GM21390 (cell line): ENCODE data around the gene TBC1D21.
"Not testable (repeated sequence)": the region's sequence is repeated elsewhere in the genome, so short reads cannot be mapped to it uniquely, and the experiment has no call there.

Source experiments
- ATAC-seq: cut with Tn5 transposase; IDR thresholded peaks from one replicate; pipeline ENCODE4 v1.9.1; 2021; ENCODE audit not compliant: unreplicated experiment

TBC1D21 gene

GRCh38 chr15:73927003-73927475 lies 53.7 kb downstream of the TBC1D21 start:
- ATAC-seq, result no peak

GRCh38 chr15:73927476-73928240 lies 54.3 kb downstream of the TBC1D21 start:
- ATAC-seq, result no peak

GRCh38 chr15:73928241-73928579 lies 54.8 kb downstream of the TBC1D21 start:
- no peak for ATAC-seq

GRCh38 chr15:73928971-73929627 lies 55.7 kb downstream of the TBC1D21 start:
- ATAC-seq, result no peak

- ATAC-seq, result no peak
Observed at GRCh38 chr15:73930371-73930770, 57.0 kb downstream of the TBC1D21 start.

- ATAC-seq, result no peak
Observed at GRCh38 chr15:73930790-73931281, 57.5 kb downstream of the TBC1D21 start.

GRCh38 chr15:73931441-73931840 lies 58.1 kb downstream of the TBC1D21 start:
- ATAC-seq, result no peak

GRCh38 chr15:73932381-73933191 lies 59.2 kb downstream of the TBC1D21 start:
- ATAC-seq, result no peak

- no peak for ATAC-seq
Observed at GRCh38 chr15:73934281-73934680, 60.9 kb downstream of the TBC1D21 start.

GRCh38 chr15:73935547-73935946 lies 62.2 kb downstream of the TBC1D21 start:
- no peak for ATAC-seq

GRCh38 chr15:73936181-73936580 lies 62.8 kb downstream of the TBC1D21 start:
- no peak for ATAC-seq

- ATAC-seq, result no peak
Observed at GRCh38 chr15:73936588-73937290, 63.4 kb downstream of the TBC1D21 start.

GRCh38 chr15:73937296-73937695 lies 63.9 kb downstream of the TBC1D21 start:
- ATAC-seq, result no peak

GRCh38 chr15:73937726-73938125 lies 64.4 kb downstream of the TBC1D21 start:
- no peak for ATAC-seq

- ATAC-seq, result not testable (repeated sequence)
Observed at GRCh38 chr15:73938516-73938915, 65.2 kb downstream of the TBC1D21 start.
